ENCODE measurements around the gene ZNF205.

ZNF205 gene

DNA sequence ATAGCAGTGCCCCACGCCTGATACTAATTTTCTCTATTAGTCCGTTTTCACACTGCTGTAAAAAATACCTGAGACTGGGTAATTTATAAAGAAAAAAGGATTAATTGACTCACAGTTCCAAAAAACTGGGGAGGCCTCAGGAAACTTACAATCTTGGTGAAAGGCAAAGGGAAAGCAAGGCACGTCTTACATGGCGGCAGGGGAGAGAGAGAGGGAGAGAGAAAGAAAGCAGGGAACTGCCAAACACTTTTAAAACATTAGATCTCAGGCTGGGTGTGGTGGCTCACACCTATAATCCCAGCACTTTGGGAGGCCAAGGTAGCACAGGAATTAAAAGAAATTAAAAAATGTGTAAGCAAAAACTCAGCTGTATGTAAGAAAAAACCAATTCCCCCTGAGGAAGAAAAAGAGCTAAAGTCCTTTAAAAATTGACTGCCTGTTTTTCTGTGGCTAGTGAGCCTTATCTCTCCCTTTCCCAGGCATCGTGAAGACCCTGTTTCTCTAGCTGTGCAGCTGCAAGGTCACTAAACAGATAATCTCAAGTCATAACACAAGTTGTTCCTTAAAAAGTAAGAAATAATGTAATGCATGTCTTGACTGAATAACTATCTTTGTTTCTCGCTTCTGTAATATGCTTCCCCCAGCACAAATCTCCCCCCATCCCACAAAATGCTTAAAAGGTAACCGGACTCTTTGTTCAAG is 27.3 kb upstream of the ZNF205 start:
- DNase-seq (ENCODE audit: low read depth in 2 of 2) = no peak

DNA sequence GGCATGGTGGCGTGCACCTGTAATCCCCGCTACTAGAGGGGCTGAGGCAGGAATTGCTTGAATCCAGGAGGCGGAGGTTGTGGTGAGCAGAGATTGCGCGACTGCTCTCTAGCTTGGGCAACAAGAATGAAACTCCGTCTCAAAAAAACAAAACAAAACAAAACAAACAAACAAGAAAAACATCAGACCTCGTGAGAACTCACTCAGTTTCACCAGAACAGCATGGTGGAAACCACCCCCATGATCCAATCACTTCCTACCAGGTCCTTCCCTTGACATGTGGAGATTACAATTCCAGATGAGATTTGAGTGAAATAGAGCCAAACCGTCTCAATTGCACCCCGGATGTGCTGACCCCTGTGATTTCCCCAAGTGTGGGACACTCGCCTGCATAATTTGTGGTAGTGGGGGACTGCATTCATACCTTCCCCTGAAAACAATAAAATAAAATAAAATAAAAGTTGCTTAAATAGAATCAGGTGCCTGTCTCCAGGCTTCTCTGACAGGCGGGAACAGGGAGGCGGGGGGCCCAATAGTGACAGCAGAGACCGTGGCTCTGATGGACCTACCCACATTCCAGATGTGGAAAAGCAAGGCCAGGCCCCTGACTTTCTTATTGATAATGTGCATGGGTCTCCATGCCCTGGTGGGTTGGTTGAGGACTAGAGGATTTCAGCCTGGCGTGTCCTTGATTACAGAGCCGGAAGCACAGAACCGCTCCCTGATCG is 26.4 kb upstream of the ZNF205 start:
- no peak for DNase-seq (ENCODE audit: low read depth in 2 of 2)

DNA sequence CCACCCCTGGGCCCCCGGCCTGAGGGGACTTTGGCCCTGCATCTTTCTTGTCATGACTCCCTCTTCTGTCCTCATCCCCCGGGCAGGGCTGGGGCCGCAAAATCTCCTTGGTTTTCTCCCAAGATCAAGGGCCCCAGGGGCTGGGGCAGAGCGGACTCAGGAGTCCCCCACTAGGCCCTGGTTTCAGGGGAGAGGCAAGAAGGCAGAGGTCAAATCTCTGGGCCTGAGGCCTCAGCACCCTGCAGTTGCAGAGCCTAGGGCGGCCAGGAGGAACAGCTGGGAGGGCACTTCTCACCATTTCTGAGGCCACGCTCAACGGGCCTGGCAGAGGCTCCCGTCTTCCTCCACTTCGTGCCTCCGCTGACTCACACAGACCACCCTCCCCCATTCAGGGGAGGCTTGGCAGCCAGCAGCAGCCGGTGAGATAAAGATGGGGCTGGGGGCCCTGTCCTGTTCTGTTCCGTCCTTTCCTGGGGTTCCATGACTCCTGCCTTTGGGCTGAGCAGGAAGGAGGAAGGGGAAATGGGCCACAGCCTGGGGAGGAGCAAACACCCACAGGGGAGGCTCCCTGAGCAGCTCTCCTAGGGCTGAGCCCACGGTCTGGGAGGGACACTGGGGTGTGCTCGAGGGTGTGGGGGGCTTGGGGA is 25.7 kb upstream of the ZNF205 start:
- DNase-seq (ENCODE audit: low read depth in 2 of 2) = no peak

DNA sequence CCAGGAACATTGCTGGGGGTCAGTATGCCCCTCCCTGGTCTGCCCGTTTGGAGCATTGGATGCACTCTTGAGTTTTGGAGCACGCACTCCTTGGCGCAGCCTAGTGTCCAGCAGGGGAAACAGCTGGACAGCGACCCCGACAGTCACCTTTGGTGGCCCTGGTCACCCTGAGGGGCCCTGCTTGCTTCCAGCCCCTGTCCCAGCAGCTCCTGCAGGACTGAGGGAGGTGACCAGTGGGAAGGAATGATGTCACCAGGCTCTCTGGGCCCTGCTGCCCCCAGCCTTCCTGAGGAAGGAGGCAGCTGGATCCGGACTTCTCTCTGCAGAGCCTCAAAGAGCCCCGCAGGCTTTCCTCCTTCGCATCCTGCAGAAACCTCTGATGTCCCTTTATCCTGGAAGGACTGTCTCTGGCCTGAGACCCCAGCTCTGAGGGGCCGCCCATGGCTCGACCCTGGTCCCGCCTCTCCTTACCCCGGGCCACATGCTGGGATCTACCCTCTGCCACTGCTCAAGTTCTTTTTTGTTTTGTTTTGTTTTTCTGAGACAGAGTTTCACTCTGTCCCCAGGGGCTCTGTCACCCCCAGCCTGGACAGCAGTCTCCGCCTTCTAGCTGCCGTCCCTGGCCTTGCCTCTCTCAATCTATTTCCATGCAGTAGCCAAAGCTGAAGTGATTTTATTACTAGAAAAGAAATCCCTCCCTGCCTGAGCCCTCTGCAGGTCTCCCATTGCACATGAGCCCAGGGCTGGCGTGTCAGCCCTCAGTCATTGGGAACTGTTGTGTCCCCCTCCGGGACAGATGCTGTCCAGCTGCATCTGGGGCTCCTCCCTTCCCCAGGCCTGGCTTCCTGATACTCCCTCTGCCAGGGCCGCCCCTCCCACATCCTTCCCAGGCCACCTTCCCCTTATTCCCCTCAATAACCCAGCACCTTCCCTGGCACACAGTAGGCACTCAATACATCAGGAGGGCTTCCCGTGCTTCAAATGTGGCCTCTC is 24.8 kb upstream of the ZNF205 start:
- no peak for DNase-seq (ENCODE audit: low read depth in 2 of 2)

DNA sequence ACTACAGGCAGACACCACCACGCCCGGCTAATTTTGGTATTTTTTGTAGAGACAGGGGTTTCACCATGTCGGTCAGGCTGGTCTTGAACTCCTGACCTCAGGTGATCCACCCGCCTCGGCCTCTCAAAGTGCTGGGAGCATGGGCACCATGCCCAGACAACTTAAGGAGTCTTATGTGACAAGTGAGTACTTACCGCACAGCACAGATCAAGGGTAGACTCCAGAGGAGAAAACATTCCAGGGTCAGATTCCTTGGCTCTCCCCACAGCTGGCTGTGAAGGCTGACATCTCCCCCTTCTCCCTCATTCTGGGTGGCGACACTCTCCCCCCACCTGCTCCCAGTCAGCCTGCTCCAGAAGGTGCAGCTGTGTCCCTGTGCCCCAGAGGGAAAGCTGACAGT is 23.9 kb upstream of the ZNF205 start:
- DNase-seq (ENCODE audit: low read depth in 2 of 2) = no peak

DNA sequence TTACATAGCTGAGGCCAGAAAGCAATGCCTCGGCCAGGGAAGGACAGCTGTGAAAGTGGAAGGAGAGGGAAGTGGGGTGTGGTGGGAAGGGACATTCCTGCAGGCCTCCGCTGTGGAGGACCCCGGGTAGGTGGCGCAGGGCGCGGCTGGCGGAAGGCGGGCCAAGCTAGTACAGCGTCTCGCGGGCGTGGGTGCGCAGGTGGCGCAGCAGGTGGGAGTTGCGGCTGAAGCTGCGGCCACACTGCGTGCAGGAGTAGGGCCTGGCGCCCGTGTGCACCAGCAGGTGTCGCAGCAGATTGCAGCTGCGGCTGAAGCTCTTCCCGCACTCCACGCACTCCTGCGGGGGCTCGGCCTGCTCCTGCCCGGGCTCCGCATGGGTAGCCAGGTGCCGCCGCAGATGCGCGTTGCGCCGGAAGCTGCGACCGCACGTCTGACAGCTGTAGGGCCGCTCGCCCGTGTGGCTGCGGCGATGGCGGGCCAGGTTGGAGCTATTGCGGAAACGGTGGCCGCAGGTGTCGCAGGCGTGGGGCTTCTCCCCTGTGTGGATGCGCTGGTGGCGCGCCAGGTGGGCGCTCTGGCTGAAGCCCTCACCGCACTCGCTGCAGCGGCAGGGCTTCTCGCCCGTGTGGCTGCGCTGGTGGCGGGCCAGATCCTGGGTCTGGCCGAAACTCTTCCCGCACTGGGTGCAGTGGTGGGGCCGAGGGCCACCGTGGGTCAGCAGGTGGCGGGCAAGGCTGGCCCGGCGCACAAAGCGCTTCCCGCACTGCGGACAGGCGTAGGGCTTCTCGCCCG is 23.3 kb upstream of the ZNF205 start:
- DNase-seq (ENCODE audit: low read depth in 2 of 2) = no peak

DNA sequence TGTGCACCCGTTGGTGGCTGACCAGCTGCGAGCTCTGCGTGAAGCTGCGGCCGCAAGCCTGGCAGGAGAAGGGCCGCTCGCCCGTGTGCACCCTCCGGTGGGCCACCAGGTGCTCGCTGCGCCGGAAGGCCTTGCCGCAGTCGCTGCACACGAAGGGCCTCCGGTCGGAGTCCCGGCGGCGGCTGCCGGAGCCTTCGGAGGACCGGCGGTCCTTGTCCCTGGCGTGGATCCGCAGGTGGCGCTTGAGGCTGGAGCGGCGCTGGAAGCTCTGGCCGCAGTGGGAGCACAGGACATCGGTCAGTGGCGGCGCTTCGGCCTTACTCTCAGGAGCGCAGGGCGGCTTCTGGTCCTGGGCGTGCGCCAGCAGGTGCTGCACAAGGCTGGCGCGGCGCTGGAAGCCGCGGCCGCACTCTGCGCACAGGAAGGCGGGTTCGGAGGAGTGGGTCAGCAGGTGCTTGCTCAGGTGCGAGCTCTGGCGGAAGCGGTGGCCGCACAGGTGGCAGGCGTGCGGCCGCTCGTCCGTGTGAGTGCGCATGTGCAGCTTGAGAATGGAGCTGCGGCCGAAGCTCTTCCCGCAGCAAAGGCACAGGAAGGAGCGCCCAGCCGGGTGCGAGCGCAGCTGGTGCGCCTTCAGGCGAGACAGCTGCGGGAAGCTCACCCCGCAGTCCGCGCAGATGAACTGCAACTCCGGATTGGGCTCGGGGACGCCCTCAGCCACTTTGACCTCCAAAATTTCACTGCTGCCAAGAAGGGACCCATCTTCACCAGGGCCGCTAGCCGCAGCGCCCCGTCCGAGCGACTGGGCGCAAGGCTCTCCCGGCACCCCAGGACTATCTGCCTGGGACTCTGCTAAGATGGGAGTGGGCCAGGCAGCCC is 22.4 kb upstream of the ZNF205 start:
- no peak for DNase-seq (ENCODE audit: low read depth in 2 of 2)

DNA sequence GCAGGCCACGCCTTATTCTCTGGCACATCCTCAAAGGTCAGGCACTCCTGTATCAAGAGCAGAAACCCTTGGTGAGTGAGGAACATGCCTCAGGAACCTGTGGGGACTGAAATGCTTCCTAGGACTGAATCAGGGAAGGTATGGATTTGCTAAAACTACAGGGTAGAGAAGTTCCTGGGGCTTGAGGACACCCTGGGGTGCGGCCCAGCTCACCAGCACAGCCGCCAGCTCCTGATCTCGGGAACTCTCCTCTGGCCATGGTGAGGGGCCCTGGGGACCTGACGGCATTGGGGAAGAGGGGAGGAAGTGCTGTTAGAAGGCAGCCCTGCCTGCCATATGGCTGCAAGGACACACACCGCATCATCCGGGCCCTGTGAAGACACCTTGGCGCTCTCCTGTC is 20.8 kb upstream of the ZNF205 start:
- no peak for DNase-seq (ENCODE audit: low read depth in 2 of 2)

DNA sequence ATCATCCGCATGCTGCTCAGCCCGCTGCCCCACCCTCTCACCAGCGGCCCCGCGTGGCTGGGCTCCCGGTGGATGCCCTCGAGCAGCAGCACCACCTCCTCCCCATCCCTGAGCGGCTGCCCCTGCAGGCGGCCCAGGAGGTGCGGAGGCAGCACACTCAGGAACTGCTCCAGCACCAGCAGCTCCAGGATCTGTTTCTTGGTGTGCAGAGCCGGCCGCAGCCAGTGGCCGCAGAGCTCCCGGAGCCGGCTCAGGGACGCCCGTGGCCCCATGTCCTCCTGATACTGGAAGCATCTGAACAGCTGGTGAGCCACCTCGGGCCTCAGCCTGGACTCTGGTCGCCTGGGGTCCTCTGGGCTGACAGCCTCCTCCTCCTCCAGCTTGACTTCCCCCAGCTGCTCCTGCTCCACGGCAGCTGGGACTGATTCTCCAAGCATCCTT is 19.9 kb upstream of the ZNF205 start:
- DNase-seq (ENCODE audit: low read depth in 2 of 2) = no peak

DNA sequence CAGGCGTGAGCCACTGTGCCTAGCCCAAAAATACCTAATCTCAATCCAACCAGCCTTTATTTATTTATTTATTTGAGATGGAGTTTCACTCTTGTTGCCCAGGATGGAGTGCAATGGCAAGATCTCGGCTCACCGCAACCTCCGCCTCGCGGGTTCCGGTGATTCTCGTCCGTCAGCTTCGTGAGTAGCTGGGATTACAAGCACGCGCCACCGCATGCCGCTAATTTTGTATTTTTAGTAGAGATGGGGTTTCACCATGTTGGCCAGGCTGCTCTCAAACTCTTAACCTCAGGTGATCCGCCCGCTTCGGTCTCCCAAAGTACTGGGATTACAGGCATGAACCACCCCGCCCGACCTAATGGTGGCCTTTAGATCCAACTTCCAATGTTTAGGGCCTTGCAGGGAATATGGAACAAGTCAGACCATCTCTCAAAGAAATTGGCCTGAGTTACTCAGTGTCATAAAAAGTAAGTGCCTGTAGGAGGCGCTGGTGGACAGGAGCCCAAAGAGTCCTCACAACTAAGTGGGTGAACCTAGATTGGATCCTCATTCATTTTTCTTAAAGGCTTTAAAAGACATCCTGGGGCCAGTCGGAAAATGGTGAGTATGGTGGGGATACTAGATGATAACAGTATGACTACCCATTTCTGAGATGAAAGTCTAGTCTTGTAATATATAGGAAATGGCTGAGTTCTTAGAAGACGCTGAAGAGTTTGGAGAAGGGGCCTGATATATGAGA is 17.9 kb upstream of the ZNF205 start:
- no peak for DNase-seq (ENCODE audit: low read depth in 2 of 2)

DNA sequence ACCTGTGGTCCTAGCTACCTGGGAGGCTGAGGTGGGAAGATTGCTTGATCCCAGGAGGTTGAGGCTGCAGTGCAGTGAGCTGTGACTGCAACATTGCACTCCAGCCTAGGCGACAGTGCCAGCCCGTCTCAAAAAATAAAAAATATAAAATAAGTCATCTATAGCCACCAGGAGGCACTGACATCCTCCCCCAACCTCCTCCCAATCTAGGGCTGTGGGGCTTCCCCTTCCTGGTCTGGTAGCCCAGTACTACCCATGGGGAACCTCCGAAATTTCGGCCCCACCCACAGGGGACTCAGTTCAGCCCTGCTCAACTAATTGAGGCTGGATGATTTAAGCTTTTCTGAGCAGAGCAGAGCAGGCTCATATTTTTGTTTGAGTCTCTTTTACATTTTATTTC is 16.5 kb upstream of the ZNF205 start:
- peak; percentile 50 to 51 for DNase-seq (ENCODE audit: low read depth in 2 of 2)

DNA sequence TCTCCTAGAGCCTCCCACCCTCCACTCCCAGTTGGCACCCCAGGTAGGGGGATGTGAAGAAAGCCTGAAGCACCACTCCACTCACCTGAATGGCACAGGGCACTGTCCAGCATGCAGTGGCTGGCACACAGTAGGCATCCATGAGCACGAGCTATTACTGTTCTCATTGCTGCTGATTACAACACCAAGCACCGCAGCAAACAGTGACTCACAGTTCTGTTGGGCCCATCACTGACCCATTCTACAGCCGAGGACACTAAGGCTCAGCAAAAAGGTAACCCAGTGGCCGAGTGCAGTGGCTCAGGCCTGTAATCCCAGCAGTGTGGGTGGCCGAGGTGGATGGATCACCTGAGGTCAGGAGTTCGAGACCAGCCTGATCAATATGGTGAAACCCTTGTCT is 16.0 kb upstream of the ZNF205 start:
- no peak for DNase-seq (ENCODE audit: low read depth in 2 of 2)

DNA sequence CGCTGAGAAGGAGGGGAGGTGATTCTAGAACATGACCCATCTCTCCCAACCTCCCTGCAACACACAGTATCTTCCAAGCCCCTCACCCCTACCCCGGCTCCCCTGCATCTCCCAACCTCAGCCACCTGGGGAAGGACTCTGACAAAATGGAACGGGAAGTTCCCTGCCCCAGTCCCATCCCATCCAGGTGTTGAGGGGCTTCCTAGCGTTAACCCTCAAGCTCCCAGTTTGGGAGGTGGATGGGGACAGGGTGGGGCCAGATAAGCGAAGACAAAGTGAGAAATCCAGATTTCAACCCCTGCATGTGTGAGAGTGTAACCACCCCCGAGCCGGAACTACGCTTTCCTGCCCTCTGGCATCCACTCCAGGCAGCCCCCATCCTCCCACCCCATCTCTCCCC is 15.1 kb upstream of the ZNF205 start:
- DNase-seq (ENCODE audit: low read depth in 2 of 2) = no peak

DNA sequence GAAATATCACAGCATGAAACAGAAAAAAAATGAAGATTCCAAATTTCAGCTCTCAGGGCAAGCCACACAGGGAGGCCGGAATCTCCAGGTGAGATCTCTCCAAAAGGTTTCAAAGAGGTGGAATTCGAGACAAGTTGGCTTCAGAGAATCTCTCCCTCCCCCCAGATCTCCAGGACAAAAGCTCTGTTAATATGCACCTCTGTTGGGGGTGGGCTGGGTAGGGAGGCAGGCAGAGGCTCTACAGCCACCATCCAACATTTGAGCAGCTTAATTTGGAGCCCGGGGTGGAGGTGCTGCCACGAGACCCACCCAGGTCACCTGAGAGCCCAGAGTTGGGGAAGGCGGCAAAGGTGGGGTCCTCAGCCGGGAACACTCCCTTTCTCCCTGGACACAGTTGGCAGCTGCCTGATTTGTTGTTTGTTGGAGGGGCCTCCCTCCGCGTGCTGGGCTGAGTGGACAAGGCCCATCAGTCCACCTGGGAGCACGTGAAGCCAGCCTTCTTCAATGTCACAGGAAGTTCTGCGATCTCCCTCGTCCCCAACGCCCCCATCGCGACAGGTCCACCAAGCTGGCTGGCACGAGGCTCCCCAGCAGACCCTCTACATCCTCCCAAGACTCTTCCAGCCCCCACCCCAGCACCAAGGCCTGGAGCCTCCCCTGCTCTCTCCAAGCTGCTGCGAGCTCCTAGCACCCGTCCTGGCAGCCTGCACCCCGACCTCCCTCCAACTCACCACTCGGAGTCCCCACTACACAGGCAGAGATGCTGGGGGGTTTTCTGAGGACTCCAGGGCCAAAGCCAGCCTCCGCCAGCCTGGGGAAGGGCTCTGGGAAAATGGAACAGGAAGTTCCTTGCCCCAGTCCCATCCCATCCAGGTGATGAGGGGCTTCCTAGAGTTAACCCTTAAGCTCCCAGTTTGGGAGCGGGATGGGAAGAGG is 13.7 kb upstream of the ZNF205 start, which contains the start of gene ZSCAN10:
ZSCAN10 (minus strand) TSS at position 836 of the 936 bp plus-strand sequence. CDS start 6,357 bp downstream, outside the sequence.
- DNase-seq (ENCODE audit: low read depth in 2 of 2) = no peak

DNA sequence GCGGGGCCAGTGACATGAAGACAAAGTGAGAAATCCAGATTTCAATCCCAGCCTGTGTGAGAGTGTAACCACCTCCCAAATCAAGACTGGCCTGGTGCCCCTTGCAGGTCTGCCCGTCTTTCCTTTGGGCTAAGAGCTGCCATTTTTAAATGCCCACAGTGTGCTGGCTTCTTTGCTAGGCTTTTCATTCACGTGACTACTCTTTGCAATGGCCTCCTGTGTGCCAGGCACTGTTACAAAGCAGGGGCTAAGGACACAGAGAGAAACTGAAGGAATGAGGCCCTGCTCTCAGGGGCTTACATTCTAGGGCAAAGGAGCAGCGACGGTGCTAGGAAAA is 13.0 kb upstream of the ZNF205 start:
- DNase-seq (ENCODE audit: low read depth in 2 of 2) = no peak

DNA sequence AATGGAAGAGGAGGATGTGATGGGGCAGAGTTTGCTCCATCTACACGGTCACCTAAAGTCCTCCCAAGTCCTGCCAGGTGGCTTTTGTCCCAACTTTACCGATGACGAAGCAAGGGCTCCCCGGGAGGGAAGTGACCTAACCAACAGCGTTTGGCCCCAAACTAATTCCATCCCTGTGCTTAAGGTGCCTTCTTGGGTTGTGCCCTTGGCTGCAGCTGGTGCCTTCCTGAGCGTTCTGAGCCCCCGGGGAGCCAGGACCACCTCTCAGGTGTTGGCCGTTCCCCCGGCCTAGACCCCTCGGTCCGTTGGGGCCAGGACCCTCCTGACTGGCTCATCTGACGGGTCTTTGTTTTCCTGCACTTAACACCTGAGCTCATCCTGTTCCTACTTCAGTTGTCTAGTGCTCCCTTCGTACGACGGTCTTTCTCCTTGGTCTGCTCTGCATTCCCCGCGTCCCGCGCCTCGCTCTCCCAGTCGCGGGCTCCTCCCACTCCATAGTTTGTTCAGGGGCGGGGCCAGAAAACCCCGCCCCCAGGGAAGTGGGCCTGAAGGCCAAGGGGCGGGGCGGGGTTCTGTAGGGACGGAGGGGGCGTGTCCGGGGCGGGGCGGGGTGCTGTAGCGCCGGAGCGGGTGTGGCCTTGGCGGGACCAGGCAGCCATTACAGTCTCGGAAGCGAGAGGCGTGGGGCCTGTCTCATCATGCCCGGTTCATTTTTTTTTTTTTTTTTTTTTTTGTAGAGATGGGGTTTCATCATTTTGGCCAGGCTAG is 12.5 kb upstream of the ZNF205 start:
- DNase-seq (ENCODE audit: low read depth in 2 of 2) = peak; percentile 95
